ENCODE results near the gene TBL3. TPM values are rescaled to one million over a fixed set of nuclear protein-coding genes. Genes with fewer than 3 reads are reported as not detected.

TBL3 gene
- total and polyA plus RNA-seq, 9 of the 15 experiments (the other 6 are each of a cell fraction or from before 2014, with no cell fraction given) = 0.97 to 117 (median 24.5) TPM

DNA sequence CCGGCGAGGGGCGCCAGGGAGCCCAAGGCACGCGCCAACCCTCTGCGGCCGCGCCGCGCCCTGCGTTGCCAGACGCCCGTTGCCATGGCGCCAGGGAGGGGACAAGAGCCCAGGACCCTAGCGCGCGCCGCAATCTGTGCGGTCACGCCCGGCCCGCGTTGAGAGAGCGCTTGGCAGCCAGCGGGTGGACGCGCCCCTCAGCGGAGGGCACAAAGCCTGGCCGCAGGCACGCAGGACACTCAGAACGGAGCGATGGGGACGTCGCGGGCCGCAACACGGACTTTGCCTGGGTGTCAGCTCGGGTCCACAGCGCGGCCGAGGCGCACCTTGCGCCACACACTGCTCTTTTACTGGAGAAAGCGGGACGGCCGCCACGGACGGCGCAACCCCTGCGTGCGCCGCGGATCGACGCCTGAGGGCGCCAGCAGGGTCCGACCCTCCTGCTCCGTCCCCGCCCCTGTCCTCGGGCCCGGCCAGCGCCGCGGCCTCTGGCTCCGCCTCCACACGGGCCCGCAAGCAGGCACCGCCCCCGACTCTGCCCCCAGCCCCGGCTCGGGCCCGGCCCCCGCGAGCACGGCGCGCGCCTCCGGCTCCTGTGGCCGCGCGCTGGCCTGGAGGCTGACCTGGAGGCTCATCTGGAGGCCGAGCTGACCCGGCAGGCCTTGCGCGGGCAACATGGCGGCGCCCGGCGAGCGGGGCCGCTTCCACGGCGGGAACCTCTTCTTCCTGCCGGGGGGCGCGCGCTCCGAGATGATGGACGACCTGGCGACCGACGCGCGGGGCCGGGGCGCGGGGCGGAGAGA is 11.9 kb downstream of the TBL3 start, which contains the start of gene GFER (continued):
- no peak for TF ChIP-seq ATF3 (IDR thresholded peaks at IDR 0.05)
- TF ChIP-seq ATF3 (CRISPR knock-in tag; conservative IDR thresholded peaks at IDR 0.05) = no peak
- TF ChIP-seq POU5F1 (IDR thresholded peaks at IDR 0.05; ENCODE audit: borderline replicate concordance, low read depth, low read length, partially characterized antibody) = no peak
- no peak for TF ChIP-seq NCOA1 (IDR thresholded peaks at IDR 0.05; ENCODE audit: low read depth)
- TF ChIP-seq, protein P1, sequence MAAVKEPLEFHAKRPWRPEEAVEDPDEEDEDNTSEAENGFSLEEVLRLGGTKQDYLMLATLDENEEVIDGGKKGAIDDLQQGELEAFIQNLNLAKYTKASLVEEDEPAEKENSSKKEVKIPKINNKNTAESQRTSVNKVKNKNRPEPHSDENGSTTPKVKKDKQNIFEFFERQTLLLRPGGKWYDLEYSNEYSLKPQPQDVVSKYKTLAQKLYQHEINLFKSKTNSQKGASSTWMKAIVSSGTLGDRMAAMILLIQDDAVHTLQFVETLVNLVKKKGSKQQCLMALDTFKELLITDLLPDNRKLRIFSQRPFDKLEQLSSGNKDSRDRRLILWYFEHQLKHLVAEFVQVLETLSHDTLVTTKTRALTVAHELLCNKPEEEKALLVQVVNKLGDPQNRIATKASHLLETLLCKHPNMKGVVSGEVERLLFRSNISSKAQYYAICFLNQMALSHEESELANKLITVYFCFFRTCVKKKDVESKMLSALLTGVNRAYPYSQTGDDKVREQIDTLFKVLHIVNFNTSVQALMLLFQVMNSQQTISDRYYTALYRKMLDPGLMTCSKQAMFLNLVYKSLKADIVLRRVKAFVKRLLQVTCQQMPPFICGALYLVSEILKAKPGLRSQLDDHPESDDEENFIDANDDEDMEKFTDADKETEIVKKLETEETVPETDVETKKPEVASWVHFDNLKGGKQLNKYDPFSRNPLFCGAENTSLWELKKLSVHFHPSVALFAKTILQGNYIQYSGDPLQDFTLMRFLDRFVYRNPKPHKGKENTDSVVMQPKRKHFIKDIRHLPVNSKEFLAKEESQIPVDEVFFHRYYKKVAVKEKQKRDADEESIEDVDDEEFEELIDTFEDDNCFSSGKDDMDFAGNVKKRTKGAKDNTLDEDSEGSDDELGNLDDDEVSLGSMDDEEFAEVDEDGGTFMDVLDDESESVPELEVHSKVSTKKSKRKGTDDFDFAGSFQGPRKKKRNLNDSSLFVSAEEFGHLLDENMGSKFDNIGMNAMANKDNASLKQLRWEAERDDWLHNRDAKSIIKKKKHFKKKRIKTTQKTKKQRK (IDR thresholded peaks at IDR 0.05; ENCODE audit: borderline replicate concordance, low read depth, low read length) = no peak
- no peak for TF ChIP-seq STAT5B (CRISPR knock-in tag; IDR thresholded peaks at IDR 0.05)
- TF ChIP-seq NFXL1 (CRISPR knock-in tag; IDR thresholded peaks at IDR 0.05) = no peak
- no peak; the same call in 1 of the 2 replicates for TF ChIP-seq TGIF2 (CRISPR knock-in tag; IDR thresholded peaks at IDR 0.05)
- TF ChIP-seq PTTG1 (tag; IDR thresholded peaks at IDR 0.05; ENCODE audit: low read depth) = no peak
- no peak for TF ChIP-seq POLR3A (IDR thresholded peaks at IDR 0.05; ENCODE audit: borderline replicate concordance, extremely low read depth, insufficient read depth, insufficient read length)
- TF ChIP-seq, protein P2, sequence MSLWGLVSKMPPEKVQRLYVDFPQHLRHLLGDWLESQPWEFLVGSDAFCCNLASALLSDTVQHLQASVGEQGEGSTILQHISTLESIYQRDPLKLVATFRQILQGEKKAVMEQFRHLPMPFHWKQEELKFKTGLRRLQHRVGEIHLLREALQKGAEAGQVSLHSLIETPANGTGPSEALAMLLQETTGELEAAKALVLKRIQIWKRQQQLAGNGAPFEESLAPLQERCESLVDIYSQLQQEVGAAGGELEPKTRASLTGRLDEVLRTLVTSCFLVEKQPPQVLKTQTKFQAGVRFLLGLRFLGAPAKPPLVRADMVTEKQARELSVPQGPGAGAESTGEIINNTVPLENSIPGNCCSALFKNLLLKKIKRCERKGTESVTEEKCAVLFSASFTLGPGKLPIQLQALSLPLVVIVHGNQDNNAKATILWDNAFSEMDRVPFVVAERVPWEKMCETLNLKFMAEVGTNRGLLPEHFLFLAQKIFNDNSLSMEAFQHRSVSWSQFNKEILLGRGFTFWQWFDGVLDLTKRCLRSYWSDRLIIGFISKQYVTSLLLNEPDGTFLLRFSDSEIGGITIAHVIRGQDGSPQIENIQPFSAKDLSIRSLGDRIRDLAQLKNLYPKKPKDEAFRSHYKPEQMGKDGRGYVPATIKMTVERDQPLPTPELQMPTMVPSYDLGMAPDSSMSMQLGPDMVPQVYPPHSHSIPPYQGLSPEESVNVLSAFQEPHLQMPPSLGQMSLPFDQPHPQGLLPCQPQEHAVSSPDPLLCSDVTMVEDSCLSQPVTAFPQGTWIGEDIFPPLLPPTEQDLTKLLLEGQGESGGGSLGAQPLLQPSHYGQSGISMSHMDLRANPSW (CRISPR knock-in tag; IDR thresholded peaks at IDR 0.05) = no peak; the same call in 1 of the 2 replicates
- no peak; the same call in none of the 2 replicates for TF ChIP-seq TARDBP (IDR thresholded peaks at IDR 0.05)
- TF ChIP-seq ZNF778 (CRISPR knock-in tag; IDR thresholded peaks at IDR 0.05) = no peak
- no peak for TF ChIP-seq NUFIP1 (IDR thresholded peaks at IDR 0.05; ENCODE audit: partially characterized antibody)
- TF ChIP-seq ZFPM2 (CRISPR knock-in tag; IDR thresholded peaks at IDR 0.05) = no peak
- TF ChIP-seq ZNF217 (CRISPR knock-in tag; IDR thresholded peaks at IDR 0.05) = no peak
- TF ChIP-seq CTBP1 (IDR thresholded peaks at IDR 0.05; ENCODE audit: borderline replicate concordance) = peak; percentile 99
- TF ChIP-seq, protein P3, sequence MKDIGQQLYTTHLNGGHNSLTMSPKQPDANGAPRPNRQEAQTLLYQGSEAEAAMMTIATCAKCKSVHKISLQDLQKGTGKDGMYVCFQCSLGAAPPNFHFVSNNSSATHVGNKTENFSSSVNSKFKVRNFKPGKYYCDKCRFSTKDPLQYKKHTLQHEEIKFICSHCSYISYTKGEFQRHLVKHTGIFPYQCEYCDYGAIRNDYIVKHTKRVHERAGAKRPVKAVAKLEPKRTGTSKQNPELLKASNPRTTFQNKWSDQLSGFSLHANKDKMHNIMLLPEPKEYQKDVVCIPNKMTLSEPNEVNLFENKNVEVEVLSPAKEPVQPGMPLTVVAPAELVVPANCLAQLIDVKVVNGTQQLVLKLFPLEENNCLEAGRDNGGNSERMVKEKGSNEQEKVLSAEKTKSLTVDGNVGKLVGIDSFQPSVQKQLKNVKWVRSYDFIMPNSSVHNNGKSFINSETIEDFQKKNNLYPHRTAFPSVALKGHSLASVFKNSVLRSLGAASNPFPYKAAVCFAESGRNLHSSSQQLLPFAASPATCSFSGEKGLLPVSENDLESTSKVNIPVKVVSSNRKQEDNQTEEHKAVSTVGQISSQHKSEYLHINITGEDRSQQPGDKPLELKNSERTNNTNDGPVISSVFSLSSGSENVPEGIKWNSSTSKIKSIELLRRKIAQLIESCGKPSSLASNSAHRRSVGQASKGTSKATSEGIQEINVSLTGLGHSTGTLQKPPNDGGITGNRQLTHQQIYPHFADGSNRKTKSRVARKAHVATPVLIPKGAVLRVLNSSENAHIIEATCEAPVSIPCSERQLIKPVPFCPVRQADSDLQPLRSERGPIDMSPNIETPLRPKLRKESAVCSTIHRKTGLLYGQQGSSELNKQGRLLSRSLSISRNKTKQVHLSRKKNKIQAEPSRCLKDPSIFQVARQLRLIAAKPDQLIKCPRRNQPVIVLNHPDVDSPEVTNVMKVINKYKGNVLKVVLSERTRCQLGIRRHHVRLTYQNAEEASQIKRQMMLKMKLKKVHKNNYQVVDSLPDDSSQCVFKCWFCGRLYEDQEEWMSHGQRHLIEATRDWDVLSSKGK (CRISPR knock-in tag; IDR thresholded peaks at IDR 0.05) = no peak
